Progenitor cell of endocrine pancreas (in vitro differentiated cells): ENCODE results near the gene TBC1D1. TPM values are rescaled to one million over a fixed set of nuclear protein-coding genes. Genes with fewer than 3 reads are reported as not detected.

Experiments used
- DNase-seq: peaks from one replicate; pipeline ENCODE4 v3.0.0; 2021; ENCODE audit warnings: low spot score; ENCODE audit not compliant: unreplicated experiment
- H3K27ac Mint-ChIP-seq: 2 replicates; pipeline ENCODE4 v1.8.0; 2021; ENCODE audit warnings: mild to moderate bottlenecking, moderate library complexity, mixed read lengths
- H3K27me3 Mint-ChIP-seq: 2 replicates; pipeline ENCODE4 v1.8.0; 2021; ENCODE audit warnings: mixed read lengths
- H3K36me3 Mint-ChIP-seq: 2 replicates; pipeline ENCODE4 v1.8.0; 2022; ENCODE audit warnings: mixed read lengths; ENCODE audit not compliant: insufficient read depth
- H3K4me1 Mint-ChIP-seq: 2 replicates; pipeline ENCODE4 v1.8.0; 2021; ENCODE audit warnings: low read depth, mixed read lengths
- H3K4me3 Mint-ChIP-seq: 2 replicates; pipeline ENCODE4 v1.8.0; 2021; ENCODE audit warnings: low read depth, mild to moderate bottlenecking, moderate library complexity, mixed read lengths
- H3K9me3 Mint-ChIP-seq: 2 replicates; pipeline ENCODE4 v1.8.0; 2021; ENCODE audit warnings: low read depth, mixed read lengths
- CTCF ChIP-seq: fragments of 200-600 bp; sonication (generic); IDR thresholded peaks from one replicate; pipeline ENCODE4 v1.5.0; 2021; ENCODE audit warnings: antibody characterized with exemption, mild to moderate bottlenecking; ENCODE audit not compliant: unreplicated experiment
- total RNA-seq: library from RNA; stranded (reverse); gene quantifications from 2 replicates; pipeline ENCODE4 v1.2.1, GENCODE V29; 2021

Gene TBC1D1
- total RNA-seq, 1 donor from 2014 or later: 138 TPM

GRCh38 chr4:38178392-38178995, 287.6 kb downstream of the TBC1D1 start:
- no peak overlapping the region for H3K4me3 Mint-ChIP-seq
- peaks cover 24% of the 10 kb centered on the region for H3K9me3 Mint-ChIP-seq
- peaks cover 12% of the 10 kb centered on the region for H3K4me1 Mint-ChIP-seq
- H3K27me3 Mint-ChIP-seq: no peaks in the 10 kb centered on the region
- no peak for TF ChIP-seq CTCF
- DNase-seq: no peak
- no peak overlapping the region for H3K27ac Mint-ChIP-seq
- H3K36me3 Mint-ChIP-seq: peaks cover 20% of the 10 kb centered on the region

DNA sequence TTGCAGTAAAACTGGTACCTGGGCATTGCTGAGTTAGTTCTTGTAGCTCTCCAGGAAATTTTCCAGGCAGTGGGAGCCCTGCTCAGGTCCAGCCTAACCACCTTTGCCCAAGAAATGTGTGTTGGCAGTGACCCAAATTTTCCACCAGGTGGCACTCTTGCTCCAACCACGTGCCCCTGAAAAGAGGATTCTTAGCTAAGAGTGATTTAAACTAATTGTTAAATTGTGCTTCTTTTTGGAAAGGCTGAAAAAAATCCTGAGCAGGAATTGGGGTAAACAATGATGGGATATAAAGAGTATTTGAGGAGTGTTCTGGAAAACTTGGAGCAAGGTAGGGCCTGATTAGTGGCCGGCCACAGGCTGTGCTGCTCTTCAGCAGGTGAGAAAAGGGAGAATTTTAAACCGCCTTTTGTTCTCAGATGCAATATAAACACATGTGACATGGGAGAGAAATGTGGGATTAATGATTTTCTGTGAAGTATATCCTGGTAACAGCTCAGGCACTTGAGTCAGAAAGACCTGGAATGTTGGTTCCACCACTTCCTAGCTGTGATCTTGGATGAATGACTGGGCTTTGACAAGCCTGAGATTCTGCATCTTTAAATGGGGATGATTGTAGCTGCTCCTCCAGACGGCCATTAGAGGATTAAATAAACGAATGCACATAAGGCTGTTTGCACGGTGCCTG, 288.9 kb downstream of the TBC1D1 start:
- Mint-ChIP-seq H3K4me3 (no peak overlapping the region), H3K9me3 (peaks cover 30% of the 10 kb centered on the region), H3K27ac (peak overlapping the region; percentile 96), H3K36me3 (peaks cover 20% of the 10 kb centered on the region), H3K27me3 (no peaks in the 10 kb centered on the region), H3K4me1 (peaks cover 12% of the 10 kb centered on the region)
- peak; percentile 99 for TF ChIP-seq CTCF
- peak; percentile 71 for DNase-seq

DNA sequence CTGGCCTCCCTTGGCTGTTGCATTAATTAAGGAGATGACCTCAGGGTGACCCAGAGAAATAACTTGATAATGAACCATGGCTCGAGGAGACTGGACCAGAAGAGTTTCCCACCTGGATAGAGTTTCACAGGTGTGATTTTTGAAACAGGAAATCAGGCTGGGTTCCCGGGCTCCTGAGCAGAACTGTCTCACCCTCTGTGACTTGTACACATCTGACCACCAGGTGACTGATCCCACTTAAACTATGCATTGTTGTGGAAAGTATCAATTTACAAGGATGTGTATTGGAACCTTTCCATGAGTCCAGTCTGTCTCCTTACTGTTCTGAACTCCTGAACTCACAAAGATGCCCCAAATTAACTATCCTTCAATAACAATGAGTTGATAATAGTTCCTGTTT, 289.6 kb downstream of the TBC1D1 start:
- DNase-seq: no peak
- H3K4me3 Mint-ChIP-seq: no peak overlapping the region
- peaks cover 15% of the 10 kb centered on the region for H3K4me1 Mint-ChIP-seq
- H3K27me3 Mint-ChIP-seq: no peaks in the 10 kb centered on the region
- peak overlapping the region; percentile 96 for H3K27ac Mint-ChIP-seq
- TF ChIP-seq CTCF: no peak
- H3K9me3 Mint-ChIP-seq: peaks cover 30% of the 10 kb centered on the region
- H3K36me3 Mint-ChIP-seq: peaks cover 20% of the 10 kb centered on the region

GRCh38 chr4:38181286-38181685, 290.4 kb downstream of the TBC1D1 start:
- Mint-ChIP-seq H3K4me1 (peaks cover 16% of the 10 kb centered on the region), H3K4me3 (no peak overlapping the region), H3K27me3 (no peaks in the 10 kb centered on the region), H3K36me3 (peaks cover 20% of the 10 kb centered on the region), H3K27ac (peak overlapping the region; percentile 71), H3K9me3 (peaks cover 30% of the 10 kb centered on the region)
- TF ChIP-seq CTCF: no peak
- DNase-seq: no peak

- Mint-ChIP-seq H3K4me3 (no peak overlapping the region), H3K4me1 (peaks cover 13% of the 10 kb centered on the region), H3K27ac (no peak overlapping the region), H3K27me3 (no peaks in the 10 kb centered on the region), H3K9me3 (peaks cover 35% of the 10 kb centered on the region), H3K36me3 (peaks cover 20% of the 10 kb centered on the region)
- TF ChIP-seq CTCF: no peak
- DNase-seq: no peak
Observed at GRCh38 chr4:38182334-38182998, 291.6 kb downstream of the TBC1D1 start.
